NB4 (cell line): ENCODE results near the gene MASP1.

Experiments used
- DNase-seq: peaks from one replicate; pipeline ENCODE4 v3.0.0; 2010; ENCODE audit warnings: low read depth
- H3K4me3 ChIP-seq: one replicate; pipeline ENCODE4 v1.5.1; 2011; ENCODE audit warnings: mild to moderate bottlenecking, low read depth, low read length, moderate library complexity
- CTCF ChIP-seq: IDR thresholded peaks from one replicate; pipeline ENCODE4 v1.5.1; 2012; ENCODE audit warnings: low read depth, low read length
- MYC ChIP-seq: IDR thresholded peaks from 2 replicates; pipeline ENCODE4 v1.6.1; 2011; ENCODE audit warnings: low read depth, low read length
- POLR2A ChIP-seq: IDR thresholded peaks from 2 replicates; pipeline ENCODE4 v1.6.1; 2011; ENCODE audit warnings: mild to moderate bottlenecking; ENCODE audit not compliant: insufficient read length; ENCODE audit errors: extremely low read depth
- TF ChIP-seq, protein P1 (sequence below): IDR thresholded peaks from 2 replicates; pipeline ENCODE4 v1.6.1; 2011; ENCODE audit warnings: low read depth, low read length

Gene MASP1

GRCh38 chr3:187280644-187281043 is 10.9 kb downstream of the MASP1 start:
- no peak for TF ChIP-seq POLR2A
- no peak for TF ChIP-seq MYC
- TF ChIP-seq, protein P1, sequence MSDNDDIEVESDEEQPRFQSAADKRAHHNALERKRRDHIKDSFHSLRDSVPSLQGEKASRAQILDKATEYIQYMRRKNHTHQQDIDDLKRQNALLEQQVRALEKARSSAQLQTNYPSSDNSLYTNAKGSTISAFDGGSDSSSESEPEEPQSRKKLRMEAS: no peak
- TF ChIP-seq CTCF: no peak
- no peak overlapping the region for H3K4me3 ChIP-seq
- DNase-seq: no peak

- H3K4me3 ChIP-seq: no peak overlapping the region
- DNase-seq: no peak
- TF ChIP-seq CTCF: no peak
- TF ChIP-seq, protein P1: no peak
- TF ChIP-seq POLR2A: no peak
- no peak for TF ChIP-seq MYC
These were observed 14.4 kb downstream of the MASP1 start for GRCh38 chr3:187277129-187277462.

- no peak for DNase-seq
- TF ChIP-seq, protein P1: no peak
- TF ChIP-seq MYC (no peak), CTCF (no peak), POLR2A (no peak)
- H3K4me3 ChIP-seq: no peak overlapping the region
These were observed 15.0 kb downstream of the MASP1 start for GRCh38 chr3:187276397-187277128.

DNA sequence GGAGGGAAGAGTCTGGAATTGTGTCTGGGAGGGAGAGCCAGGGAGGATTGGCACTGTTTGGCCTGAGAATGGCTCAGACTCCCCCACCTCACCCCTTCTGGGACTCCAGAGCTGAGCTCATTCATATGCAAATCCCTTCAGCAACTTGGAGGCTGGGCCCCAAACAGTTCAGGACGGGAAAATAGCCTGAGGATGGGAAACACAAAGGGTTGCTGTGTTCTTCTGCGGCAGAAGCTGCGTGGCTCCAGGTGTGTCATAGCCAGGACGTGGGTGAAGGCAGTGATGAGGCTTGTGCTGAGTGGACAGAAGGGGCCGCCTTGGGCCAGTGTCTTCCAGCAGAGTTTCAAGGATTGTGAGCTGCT is 16.6 kb downstream of the MASP1 start:
- TF ChIP-seq MYC: no peak
- TF ChIP-seq, protein P1: no peak
- no peak for TF ChIP-seq CTCF
- TF ChIP-seq POLR2A: no peak
- DNase-seq: no peak
- H3K4me3 ChIP-seq: no peak overlapping the region

GRCh38 chr3:187274315-187274976 is 17.1 kb downstream of the MASP1 start:
- TF ChIP-seq POLR2A (no peak), MYC (no peak), CTCF (no peak)
- TF ChIP-seq, protein P1: no peak
- H3K4me3 ChIP-seq: no peak overlapping the region
- DNase-seq: no peak
